GM12878 (cell line): ENCODE data around the gene HSPBP1. TPM values are rescaled to one million over a fixed set of nuclear protein-coding genes. Genes with fewer than 3 reads are reported as not detected.
A peak's percentile ranks its signal among the peaks of the same experiment; 100 is the strongest.

Experiments
- ATAC-seq: fragments of 200-7000 bp; cut with Tn5 transposase; 3 replicates; pipeline ENCODE4 v1.9.1; 2020; ENCODE audit warnings: mild to moderate bottlenecking, moderate library complexity
- BruUV-seq: library from RNA; stranded (reverse); fragments of 400-500 nt; replicated peaks from 2 replicates; lab custom pipeline; 2021; lab: Mats Ljungman, UMichigan
- CTCF ChIA-PET: fragments of 300-600 bp; sonication (Branson Sonifier 250); formaldehyde crosslinking; extraction: SDS; loops from one replicate; lab custom pipeline; 2021; ENCODE audit warnings: inconsistent platforms; lab: Yijun Ruan, JAX
- POLR2A ChIA-PET: fragments of 350-600 bp; formaldehyde crosslinking; extraction: SDS; loops from one replicate; lab custom pipeline; 2021; ENCODE audit warnings: inconsistent platforms; lab: Charles Lee
- RAD21 ChIA-PET: fragments of 300-600 bp; sonication (Branson Sonifier 250); formaldehyde crosslinking; loops from one replicate; lab custom pipeline; 2023; ENCODE audit warnings: antibody characterized with exemption; ENCODE audit not compliant: unreplicated experiment; lab: Charles Lee
- SMC1A ChIA-PET: fragments of 300-600 bp; sonication (Branson Sonifier 250); formaldehyde crosslinking; loops from one replicate; lab custom pipeline; 2023; ENCODE audit not compliant: unreplicated experiment, uncharacterized antibody; lab: Charles Lee
- DNase-seq: peaks from one replicate; pipeline ENCODE4 v3.0.0-alpha.2; 2011; ENCODE audit warnings: low read depth, low spot score
- FAIRE-seq: peaks from 3 replicates; lab custom pipeline; 2011; peaks lifted over from hg19 to GRCh38; lab: Jason Lieb, UNC
- H2AFZ ChIP-seq: 2 replicates; pipeline ENCODE4 v1.6.0; 2011; ENCODE audit warnings: low read depth, low read length, control low read depth; ENCODE audit not compliant: control insufficient read depth
- H3K27ac ChIP-seq: 2 replicates; pipeline ENCODE4 v1.5.1; 2011; ENCODE audit warnings: control low read depth; ENCODE audit not compliant: control insufficient read depth, insufficient read depth
- H3K27me3 ChIP-seq, 2 experiments: replicated peaks in 1 of 2; 2 replicates each; pipeline versions ENCODE4 v1.6.0 to v1.6.1; 2011; ENCODE audit warnings: low read length in 1 of 2; ENCODE audit not compliant: control insufficient read depth in 2 of 2, insufficient read depth in 2 of 2
- H3K36me3 ChIP-seq, 2 experiments: 2 replicates each; pipeline ENCODE4 v1.5.1; 2011; ENCODE audit warnings: low read length in 1 of 2; ENCODE audit not compliant: control insufficient read depth in 2 of 2, insufficient read depth in 2 of 2
- H3K4me1 ChIP-seq: 2 replicates; pipeline ENCODE4 v1.6.1; 2011; ENCODE audit warnings: mild to moderate bottlenecking, low read length, moderate library complexity, mixed read lengths; ENCODE audit not compliant: control insufficient read depth, insufficient read depth
- H3K4me2 ChIP-seq: 2 replicates; pipeline ENCODE4 v1.6.0; 2011; ENCODE audit warnings: control low read depth; ENCODE audit not compliant: control insufficient read depth, insufficient read depth
- H3K4me3 ChIP-seq: fragments of 200-600 bp; sonication (generic); 2 replicates; pipeline ENCODE4 v1.5.1; 2016
- H3K79me2 ChIP-seq: 2 replicates; pipeline ENCODE4 v1.6.0; 2011; ENCODE audit warnings: low read length; ENCODE audit not compliant: control insufficient read depth, insufficient read depth
- H3K9ac ChIP-seq: 2 replicates; pipeline ENCODE4 v1.8.0; 2011; ENCODE audit warnings: low read length, control low read depth, mixed read lengths; ENCODE audit not compliant: control insufficient read depth, insufficient read depth
- H3K9me3 ChIP-seq: replicated peaks from 3 replicates; pipeline ENCODE4 v1.5.1; 2011; ENCODE audit warnings: mild to moderate bottlenecking, low read length; ENCODE audit not compliant: control insufficient read depth, insufficient read depth
- H4K20me1 ChIP-seq: 2 replicates; pipeline ENCODE4 v1.6.0; 2011; ENCODE audit not compliant: control insufficient read depth, insufficient read depth
- CEBPB ChIP-seq, 2 experiments: fragments of 150-350 bp in 1 of 2; IDR thresholded peaks; 2 replicates each; pipeline ENCODE4 v1.6.1; 2012 to 2014; ENCODE audit warnings: low read depth in 2 of 2, low read length in 2 of 2, borderline replicate concordance in 1 of 2, inconsistent platforms in 1 of 2
- CREM ChIP-seq: IDR thresholded peaks from 2 replicates; pipeline ENCODE4 v1.6.1; 2014; ENCODE audit warnings: antibody characterized with exemption, low read depth
- IKZF1 ChIP-seq: fragments of 450-650 bp; conservative IDR thresholded peaks from 2 replicates; pipeline ENCODE4 v1.6.1; 2017; ENCODE audit warnings: antibody characterized with exemption, mild to moderate bottlenecking
- POLR2AphosphoS5 ChIP-seq: IDR thresholded peaks from 2 replicates; pipeline ENCODE4 v1.6.1; 2011; ENCODE audit warnings: mild to moderate bottlenecking, low read length, inconsistent platforms
- ZBTB33 ChIP-seq: fragments of 450-650 bp; IDR thresholded peaks from 2 replicates; pipeline ENCODE4 v1.6.1; 2017; ENCODE audit warnings: mild to moderate bottlenecking
- WGBS: methylation state at CpG from one replicate; pipeline ENCODE4 v1.1.6; 2016; ENCODE audit warnings: low lambda C conversion rate; ENCODE audit not compliant: insufficient replicate concordance, insufficient coverage; ENCODE audit errors: missing lambda C conversion rate; 5-methylcytosine and 5-hydroxymethylcytosine counted together
- in situ Hi-C: fragments of 300-500 bp; cut with MboI; formaldehyde crosslinking; loops from 9 replicates; pipeline ENCODE4 v1.14.3; 2018; ENCODE audit warnings: mixed read lengths
- intact Hi-C: fragments of 100-400 bp; cut with micrococcal nuclease; formaldehyde crosslinking; loops from one replicate; pipeline ENCODE4 v1.14.2; 2022; ENCODE audit not compliant: unreplicated experiment
- polyA plus RNA-seq, 11 experiments: library from polyadenylated mRNA; depleted of rRNA in 4 of 11; unstranded in 6 of 11; stranded (reverse) in 5 of 11; fragments of >200 nt; fragmentation: Nextera tagmentation in 4 of 11; fragmentation: Illumina TruSeq in 1 of 11; extraction: Ambion mirVana in 4 of 11; extraction: Trizol in 1 of 11; gene quantifications; 1 replicate in 1 of 11; 2 replicates in 10 of 11; pipeline versions ENCODE4 v1.2.1 to v1.2.3, GENCODE V29; 2011 to 2016; ENCODE audit warnings: inconsistent platforms in 2 of 11, missing spikeins in 2 of 11, low read depth in 1 of 11
- total RNA-seq, 4 experiments: library from RNA; depleted of rRNA in 3 of 4; stranded (reverse); fragments of >200 nt in 3 of 4; fragmentation: Illumina TruSeq in 1 of 4; extraction: Trizol in 1 of 4; gene quantifications; 2 replicates each; pipeline versions ENCODE4 v1.2.1 to v1.2.3, GENCODE V29; 2013 to 2021

The HSPBP1 gene
- total and polyA plus RNA-seq, 10 of the 15 experiments (the other 5 are each of a cell fraction or from before 2014, with no cell fraction given): 0.18 to 83.3 (median 23.0) TPM

GRCh38 chr19:55227241-55228014 is 52.5 kb downstream of the HSPBP1 start (continued):
- TF ChIP-seq ZBTB33: no peak
- TF ChIP-seq CREM: no peak

- 88% methylated on average over 18 of the region's 18 CpGs for WGBS
- no peak for FAIRE-seq
- no peak overlapping the region for H2AFZ ChIP-seq
- no peak for ATAC-seq
- H4K20me1 ChIP-seq: no peaks in the 10 kb centered on the region
- H3K27ac ChIP-seq: no peak overlapping the region
- CTCF ChIA-PET: interaction anchor here (0.6 kb wide), 1 partner anchor 441 kb away, joined by 3 read pairs; no protein-coding TSS in a partner anchor
- H3K4me1 ChIP-seq: no peaks in the 10 kb centered on the region
- POLR2A ChIA-PET: interaction anchor here (0.9 kb wide), 1 partner anchor 28 kb away, joined by 3 read pairs; no protein-coding TSS in a partner anchor
- BruUV-seq: no TSS peak
- no peaks in the 10 kb centered on the region for H3K27me3 ChIP-seq
- no peak overlapping the region for H3K4me2 ChIP-seq
- H3K4me3 ChIP-seq: no peak overlapping the region
- H3K36me3 ChIP-seq: peaks cover 0 to 32% of the 10 kb centered on the region in 2 experiments; a peak in 3 of 4 replicates
- SMC1A ChIA-PET: no interaction called here
- no peak overlapping the region for H3K9ac ChIP-seq
- RAD21 ChIA-PET: no interaction called here
- 0 out of 2 replicates have a peak, but pooled peaks have one; percentile 4 for TF ChIP-seq POLR2AphosphoS5
- no peak for TF ChIP-seq IKZF1
- TF ChIP-seq CEBPB (IDR thresholded peaks at IDR 0.05; ENCODE audit: borderline replicate concordance in 1 of 2, low read depth in 2 of 2, low read length in 2 of 2): no peak
- intact Hi-C loops: no loop called here
- no peak for DNase-seq
- in situ Hi-C loops: no loop called here
- H3K9me3 ChIP-seq: no peaks in the 10 kb centered on the region
- no peaks in the 10 kb centered on the region for H3K79me2 ChIP-seq
Observed at GRCh38 chr19:55226788-55227187, 53.1 kb downstream of the HSPBP1 start.
